Neural progenitor cell (in vitro differentiated cells): ENCODE data around the gene EXOSC9. TPM values are rescaled to one million over a fixed set of nuclear protein-coding genes. Genes with fewer than 3 reads are reported as not detected.
A peak's percentile ranks its signal among the peaks of the same experiment; 100 is the strongest.

Experiments used
- DNase-seq: peaks from one replicate; pipeline ENCODE4 v3.0.0-alpha.2; 2016; ENCODE audit warnings: low spot score
- H2AFZ ChIP-seq: fragments of 200-600 bp; sonication (generic); replicated peaks from 2 replicates; pipeline ENCODE4 v1.6.1; 2016; ENCODE audit warnings: antibody characterized with exemption
- H3F3A ChIP-seq: fragments of 200-600 bp; sonication (generic); 2 replicates; pipeline ENCODE4 v1.6.1; 2016; ENCODE audit warnings: antibody characterized with exemption, low read depth
- H3K27ac ChIP-seq: fragments of 200-600 bp; sonication (generic); 2 replicates; pipeline ENCODE4 v1.5.1; 2016; ENCODE audit warnings: mild to moderate bottlenecking
- H3K27me3 ChIP-seq: fragments of 200-600 bp; sonication (generic); 2 replicates; pipeline ENCODE4 v1.6.1; 2016; ENCODE audit warnings: mild to moderate bottlenecking, moderate library complexity
- H3K36me3 ChIP-seq: fragments of 200-600 bp; sonication (generic); 2 replicates; pipeline ENCODE4 v1.5.1; 2016
- H3K4me1 ChIP-seq: fragments of 200-600 bp; sonication (generic); 2 replicates; pipeline ENCODE4 v1.6.1; 2016; ENCODE audit warnings: mixed run types
- H3K4me2 ChIP-seq: fragments of 200-600 bp; sonication (generic); 2 replicates; pipeline ENCODE4 v1.6.1; 2016
- H3K4me3 ChIP-seq: fragments of 200-600 bp; sonication (generic); 2 replicates; pipeline ENCODE4 v1.5.1; 2016
- H3K79me2 ChIP-seq: fragments of 200-600 bp; sonication (generic); 2 replicates; pipeline ENCODE4 v1.6.1; 2016; ENCODE audit warnings: low read depth
- H3K9ac ChIP-seq: fragments of 200-600 bp; sonication (generic); 2 replicates; pipeline ENCODE4 v1.6.1; 2016
- H3K9me3 ChIP-seq: fragments of 200-600 bp; sonication (generic); 2 replicates; pipeline ENCODE4 v1.5.1; 2016; ENCODE audit warnings: low read depth
- H4K20me1 ChIP-seq: fragments of 200-600 bp; sonication (generic); 2 replicates; pipeline ENCODE4 v1.6.1; 2016; ENCODE audit warnings: low read depth
- H3K27ac Mint-ChIP-seq: 3 replicates; pipeline ENCODE4 v1.8.0; 2021; ENCODE audit warnings: mixed read lengths
- H3K27me3 Mint-ChIP-seq: 2 replicates; pipeline ENCODE4 v1.8.0; 2022; ENCODE audit warnings: low read depth, mild to moderate bottlenecking, inconsistent platforms, moderate library complexity, mixed read lengths; ENCODE audit not compliant: insufficient read depth
- H3K36me3 Mint-ChIP-seq: 3 replicates; pipeline ENCODE4 v1.8.0; 2021; ENCODE audit warnings: mixed read lengths
- H3K4me1 Mint-ChIP-seq: 3 replicates; pipeline ENCODE4 v1.8.0; 2021; ENCODE audit warnings: mixed read lengths
- H3K4me3 Mint-ChIP-seq: 3 replicates; pipeline ENCODE4 v1.8.0; 2021; ENCODE audit warnings: mild to moderate bottlenecking, moderate library complexity, mixed read lengths
- H3K9me3 Mint-ChIP-seq: 3 replicates; pipeline ENCODE4 v1.8.0; 2020; ENCODE audit warnings: mixed read lengths
- CTCF ChIP-seq: fragments of 200-600 bp; sonication (generic); IDR thresholded peaks from 2 replicates; pipeline ENCODE4 v1.5.1; 2017; ENCODE audit warnings: antibody characterized with exemption, mild to moderate bottlenecking
- EZH2 ChIP-seq: fragments of 200-600 bp; sonication (generic); IDR thresholded peaks from 2 replicates; pipeline ENCODE4 v1.6.1; 2017; ENCODE audit warnings: antibody characterized with exemption, mild to moderate bottlenecking, moderate library complexity
- EZH2phosphoT487 ChIP-seq: fragments of 200-600 bp; sonication (generic); IDR thresholded peaks from 2 replicates; pipeline ENCODE4 v1.6.1; 2017; ENCODE audit warnings: antibody characterized with exemption
- total RNA-seq: library from RNA; depleted of rRNA; stranded (reverse); fragments of >200 nt; gene quantifications from 2 replicates; pipeline ENCODE4 v1.2.3, GENCODE V29; 2015; ENCODE audit warnings: low replicate concordance

Gene EXOSC9
- total RNA-seq, 1 donor from 2014 or later, result 115 TPM

GRCh38 chr4:121776610-121777401, 24.3 kb upstream of the EXOSC9 start:
- Histone ChIP-seq H2AFZ (no peak overlapping the region), H3K27me3 (no peaks in the 10 kb centered on the region), H3K4me2 (no peak overlapping the region), H4K20me1 (no peaks in the 10 kb centered on the region), H3K36me3 (no peaks in the 10 kb centered on the region), H3K9me3 (no peaks in the 10 kb centered on the region), H3K79me2 (no peaks in the 10 kb centered on the region), H3K27ac (no peak overlapping the region), H3K4me3 (no peak overlapping the region), H3K4me1 (peaks cover 5% of the 10 kb centered on the region), H3K9ac (no peak overlapping the region), H3F3A (no peaks in the 10 kb centered on the region)
- Mint-ChIP-seq H3K4me1 (peaks cover 18% of the 10 kb centered on the region), H3K9me3 (no peaks in the 10 kb centered on the region), H3K27me3 (no peaks in the 10 kb centered on the region), H3K27ac (no peak overlapping the region), H3K4me3 (no peak overlapping the region), H3K36me3 (no peaks in the 10 kb centered on the region)
- no peak for DNase-seq
- no peak for TF ChIP-seq EZH2
- no peak for TF ChIP-seq CTCF
- TF ChIP-seq EZH2phosphoT487, result no peak

GRCh38 chr4:121777625-121778024, 23.5 kb upstream of the EXOSC9 start:
- H3K79me2 ChIP-seq, result no peaks in the 10 kb centered on the region
- no peaks in the 10 kb centered on the region for H3K27me3 ChIP-seq
- no peak for DNase-seq
- Mint-ChIP-seq H3K36me3 (no peaks in the 10 kb centered on the region), H3K4me1 (peaks cover 18% of the 10 kb centered on the region), H3K4me3 (no peak overlapping the region), H3K27me3 (no peaks in the 10 kb centered on the region), H3K9me3 (no peaks in the 10 kb centered on the region), H3K27ac (no peak overlapping the region)
- no peaks in the 10 kb centered on the region for H4K20me1 ChIP-seq
- no peak overlapping the region for H3K9ac ChIP-seq
- TF ChIP-seq EZH2phosphoT487 (no peak), EZH2 (no peak)
- peaks cover 5% of the 10 kb centered on the region for H3K4me1 ChIP-seq
- H3F3A ChIP-seq, result no peaks in the 10 kb centered on the region
- H3K9me3 ChIP-seq, result no peaks in the 10 kb centered on the region
- no peak overlapping the region for H3K4me2 ChIP-seq
- no peak overlapping the region for H3K27ac ChIP-seq
- no peak overlapping the region for H3K4me3 ChIP-seq
- no peaks in the 10 kb centered on the region for H3K36me3 ChIP-seq
- no peak overlapping the region for H2AFZ ChIP-seq

- H3K4me2 ChIP-seq, result no peak overlapping the region
- H3K9me3 Mint-ChIP-seq, result no peaks in the 10 kb centered on the region
- no peaks in the 10 kb centered on the region for H4K20me1 ChIP-seq
- no peaks in the 10 kb centered on the region for H3K36me3 Mint-ChIP-seq
- no peaks in the 10 kb centered on the region for H3F3A ChIP-seq
- no peaks in the 10 kb centered on the region for H3K27me3 ChIP-seq
- peaks cover 1% of the 10 kb centered on the region for H3K4me1 ChIP-seq
- no peak overlapping the region for H3K4me3 Mint-ChIP-seq
- no peaks in the 10 kb centered on the region for H3K27me3 Mint-ChIP-seq
- no peak overlapping the region for H3K4me3 ChIP-seq
- peaks cover 14% of the 10 kb centered on the region for H3K4me1 Mint-ChIP-seq
- no peak overlapping the region for H2AFZ ChIP-seq
- no peaks in the 10 kb centered on the region for H3K36me3 ChIP-seq
- no peak overlapping the region for H3K27ac ChIP-seq
- no peaks in the 10 kb centered on the region for H3K79me2 ChIP-seq
- no peak overlapping the region for H3K27ac Mint-ChIP-seq
- H3K9ac ChIP-seq, result no peak overlapping the region
- DNase-seq, result peak; percentile 38
- H3K9me3 ChIP-seq, result no peaks in the 10 kb centered on the region
- TF ChIP-seq EZH2phosphoT487, result no peak
- TF ChIP-seq EZH2, result no peak
- no peak for TF ChIP-seq CTCF
These were observed 22.0 kb upstream of the EXOSC9 start for GRCh38 chr4:121778991-121779628.

DNA sequence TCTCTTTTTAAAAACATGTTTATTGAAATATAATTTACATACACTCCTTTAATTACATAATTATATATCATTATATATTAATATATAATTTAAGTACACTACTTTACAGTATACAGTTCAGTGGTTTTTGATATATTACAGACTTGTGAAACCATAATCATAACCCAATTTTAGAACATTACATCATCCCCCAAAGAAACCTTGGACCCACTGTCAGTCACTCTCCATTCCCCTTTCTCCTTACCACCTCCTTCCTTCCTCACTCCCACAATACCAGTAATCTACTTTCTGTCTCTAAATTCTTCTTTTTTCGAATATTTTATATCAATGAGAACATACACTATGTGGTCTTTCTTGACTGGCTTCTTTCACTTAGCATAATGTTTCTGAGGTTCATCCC, 17.9 kb upstream of the EXOSC9 start:
- H3K4me2 ChIP-seq, result no peak overlapping the region
- H3K27me3 Mint-ChIP-seq, result no peaks in the 10 kb centered on the region
- no peak overlapping the region for H3K4me3 ChIP-seq
- H3K36me3 Mint-ChIP-seq, result no peaks in the 10 kb centered on the region
- H4K20me1 ChIP-seq, result no peaks in the 10 kb centered on the region
- H3K27ac Mint-ChIP-seq, result no peak overlapping the region
- TF ChIP-seq EZH2, result no peak
- no peak for TF ChIP-seq CTCF
- TF ChIP-seq EZH2phosphoT487, result no peak
- H3K4me3 Mint-ChIP-seq, result no peak overlapping the region
- no peak for DNase-seq
- no peaks in the 10 kb centered on the region for H3K79me2 ChIP-seq
- H3K4me1 Mint-ChIP-seq, result peaks cover 3% of the 10 kb centered on the region
- H3K27ac ChIP-seq, result no peak overlapping the region
- no peaks in the 10 kb centered on the region for H3K27me3 ChIP-seq
- no peaks in the 10 kb centered on the region for H3K9me3 ChIP-seq
- H3K9ac ChIP-seq, result no peak overlapping the region
- no peaks in the 10 kb centered on the region for H3K9me3 Mint-ChIP-seq
- H2AFZ ChIP-seq, result no peak overlapping the region
- H3K4me1 ChIP-seq, result no peaks in the 10 kb centered on the region
- H3F3A ChIP-seq, result no peaks in the 10 kb centered on the region
- H3K36me3 ChIP-seq, result no peaks in the 10 kb centered on the region
